AG20443 (cell line): ENCODE results near the gene RTKN2.
"Not testable (repeated sequence)": the region's sequence is repeated elsewhere in the genome, so short reads cannot be mapped to it uniquely, and the experiment has no call there.

Experiments used
- DNase-seq: peaks from one replicate; pipeline ENCODE4 v3.0.0; 2012; ENCODE audit warnings: low spot score, mixed read lengths

RTKN2 gene

GRCh38 chr10:62259998-62260397 lies 8.6 kb downstream of the RTKN2 start:
- no peak for DNase-seq

DNA sequence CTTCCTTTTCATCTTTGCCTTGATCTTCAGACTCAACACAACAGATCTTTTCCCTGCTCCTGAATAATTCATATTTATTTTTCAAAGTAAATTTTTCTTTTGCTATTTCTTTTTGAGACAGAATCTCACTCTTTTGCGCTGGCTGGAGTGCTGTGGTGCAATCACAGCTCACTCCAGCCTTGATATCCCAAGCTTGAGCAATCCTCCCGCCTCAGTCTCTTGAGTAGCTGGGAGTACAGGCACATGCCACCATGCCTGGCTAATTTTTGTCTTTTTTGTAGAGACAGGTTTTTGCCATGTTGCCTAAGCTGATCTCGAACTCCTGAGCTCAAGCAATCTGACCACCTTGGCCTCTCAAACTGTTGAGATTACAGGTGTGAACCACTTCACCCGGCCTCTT lies 9.2 kb downstream of the RTKN2 start:
- no peak for DNase-seq

GRCh38 chr10:62258926-62259325 lies 9.7 kb downstream of the RTKN2 start:
- no peak for DNase-seq

GRCh38 chr10:62253704-62254103 lies 14.9 kb downstream of the RTKN2 start:
- DNase-seq, result no peak

DNA sequence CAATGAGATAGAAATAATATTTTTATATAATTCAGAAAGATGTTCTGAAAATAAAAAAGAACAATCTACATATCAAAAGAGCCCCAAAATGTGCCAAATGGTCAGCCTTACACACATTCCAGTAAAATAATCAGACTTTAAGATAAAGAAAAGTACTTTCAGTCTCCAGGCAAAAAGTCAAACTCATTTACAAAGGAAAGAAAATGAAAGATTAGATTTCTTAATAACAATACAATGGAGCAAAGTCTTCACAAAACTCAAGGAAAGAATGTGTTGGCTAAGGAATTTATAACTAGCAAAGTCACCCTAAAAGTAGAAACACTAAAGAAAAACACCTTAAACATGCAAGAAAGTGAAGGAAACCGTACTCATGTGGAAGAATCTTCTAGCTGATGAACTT lies 16.6 kb downstream of the RTKN2 start:
- no peak for DNase-seq

GRCh38 chr10:62250594-62251198 lies 17.9 kb downstream of the RTKN2 start:
- no peak for DNase-seq

- no peak for DNase-seq
Measured at GRCh38 chr10:62249957-62250356, 18.7 kb downstream of the RTKN2 start.

DNA sequence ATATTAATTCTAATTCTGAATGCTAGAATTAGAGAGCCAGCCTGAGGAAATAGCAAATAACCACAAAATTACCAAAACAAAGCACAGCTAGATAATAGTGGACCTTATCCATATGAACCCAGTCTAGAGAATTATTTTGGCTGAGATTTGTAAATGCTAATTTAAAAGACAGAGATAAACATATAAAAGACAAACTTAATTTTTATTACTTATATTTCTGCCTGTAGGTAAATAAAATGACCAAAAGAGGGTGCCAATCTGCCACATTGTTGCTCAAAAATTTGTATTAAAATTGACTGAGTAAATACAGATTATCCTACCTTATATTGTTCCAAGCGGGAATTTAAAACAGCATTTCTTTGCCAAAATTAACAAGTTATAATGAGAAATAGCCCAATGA lies 20.2 kb downstream of the RTKN2 start:
- DNase-seq, result no peak

DNA sequence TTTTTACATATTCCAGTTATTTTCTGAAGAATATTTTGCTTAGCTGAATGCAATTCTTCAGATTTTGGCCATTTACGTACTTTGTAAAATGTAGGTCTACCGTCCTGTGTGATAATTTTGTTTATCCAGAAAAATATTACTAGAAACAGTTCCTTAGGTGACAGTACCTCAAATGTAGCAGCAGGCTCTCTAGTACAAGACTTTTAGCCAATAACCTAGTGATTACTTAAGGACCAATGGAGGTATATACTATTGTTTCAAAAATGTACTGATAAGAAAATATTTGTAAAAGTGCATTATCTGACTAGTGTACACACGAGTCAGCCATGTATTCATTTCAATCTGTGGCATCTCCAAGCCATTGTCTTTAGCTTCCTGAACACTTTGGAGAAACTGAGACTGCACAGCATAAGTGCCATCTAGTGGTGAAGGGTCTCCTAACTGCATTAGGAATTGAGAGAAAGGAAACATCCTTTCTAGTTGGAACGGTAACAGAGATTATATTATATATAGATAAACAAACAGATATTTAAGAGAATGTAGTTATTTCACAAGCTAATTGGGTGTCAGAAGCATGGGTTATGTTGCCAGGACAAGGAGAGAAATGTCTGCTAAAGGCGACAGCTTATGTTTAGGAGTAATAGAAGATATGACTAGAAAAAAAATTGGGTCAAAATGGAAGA lies 23.7 kb downstream of the RTKN2 start:
- peak; percentile 39 for DNase-seq

GRCh38 chr10:62244088-62244487 lies 24.6 kb downstream of the RTKN2 start:
- no peak for DNase-seq

- no peak for DNase-seq
Measured at GRCh38 chr10:62243647-62243997, 25.0 kb downstream of the RTKN2 start.

DNA sequence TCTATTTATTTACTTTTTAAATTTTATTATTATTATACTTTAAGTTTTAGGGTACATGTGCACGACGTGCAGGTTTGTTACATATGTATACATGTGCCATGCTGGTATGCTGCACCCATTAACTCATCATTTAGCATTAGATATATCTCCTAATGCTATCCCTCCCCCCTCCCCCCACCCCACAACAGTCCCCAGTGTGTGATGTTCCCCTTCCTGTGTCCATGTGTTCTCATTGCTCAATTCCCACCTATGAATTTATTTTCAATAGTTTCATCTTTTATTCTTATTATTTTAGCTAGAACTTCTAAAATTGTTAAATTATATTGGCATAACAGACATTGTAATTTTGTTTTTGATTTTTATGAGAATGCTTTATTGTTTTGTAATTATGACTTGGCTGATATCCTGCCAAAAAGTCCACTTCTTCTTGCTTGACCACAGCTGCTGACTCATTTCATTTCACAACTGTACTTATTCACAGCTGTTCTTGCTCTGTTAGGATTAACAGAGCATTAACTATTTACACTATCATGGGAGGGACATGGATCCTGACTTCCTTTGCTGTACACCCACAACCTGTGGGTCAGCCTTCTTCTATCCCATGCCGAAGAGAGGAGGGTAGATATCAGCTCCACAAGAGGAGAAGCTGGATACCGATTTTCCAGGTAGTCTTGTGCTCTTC lies 25.5 kb downstream of the RTKN2 start:
- peak; percentile 66 for DNase-seq

DNA sequence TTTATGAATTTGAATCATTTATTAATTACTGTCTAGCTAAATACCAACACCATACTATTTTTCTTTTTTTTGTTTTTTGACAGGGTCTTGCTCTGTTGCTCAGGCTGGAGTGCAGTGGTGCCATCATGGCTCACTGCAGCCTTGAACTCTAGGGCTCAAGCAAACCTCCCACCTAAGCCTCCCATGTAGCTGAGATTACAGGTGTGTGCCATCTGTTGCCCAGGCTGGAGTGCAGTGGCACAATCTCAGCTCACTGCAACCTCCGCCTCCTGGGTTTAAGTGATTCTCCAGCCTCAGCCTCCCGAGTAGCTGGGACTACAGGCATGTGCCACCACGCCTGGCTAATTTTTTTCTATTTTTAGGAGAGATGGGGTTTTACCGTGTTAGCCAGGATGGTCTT lies 27.1 kb downstream of the RTKN2 start:
- DNase-seq, result not testable (repeated sequence)

GRCh38 chr10:62239994-62240393 lies 28.6 kb downstream of the RTKN2 start:
- DNase-seq, result peak; percentile 9

DNA sequence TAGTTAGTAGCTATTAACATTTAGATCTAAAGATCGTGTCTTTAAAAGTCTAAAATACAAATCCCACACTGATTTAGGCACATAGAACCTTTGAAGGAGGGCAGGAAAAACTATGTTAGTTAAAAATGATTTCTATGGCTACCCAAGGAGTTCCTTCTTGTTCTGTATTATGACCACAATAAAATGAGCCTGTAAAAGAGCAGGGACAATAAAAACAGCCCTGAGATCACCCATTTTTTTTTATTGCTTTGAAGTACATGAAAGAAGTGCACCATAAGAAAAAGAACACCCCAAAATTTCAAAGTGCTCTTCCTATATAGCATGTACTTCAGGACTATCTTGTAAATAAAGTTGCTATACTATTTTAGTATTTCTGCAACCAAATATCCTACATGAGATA lies 29.8 kb downstream of the RTKN2 start:
- no peak for DNase-seq

GRCh38 chr10:62237966-62238365 lies 30.7 kb downstream of the RTKN2 start:
- DNase-seq, result no peak

DNA sequence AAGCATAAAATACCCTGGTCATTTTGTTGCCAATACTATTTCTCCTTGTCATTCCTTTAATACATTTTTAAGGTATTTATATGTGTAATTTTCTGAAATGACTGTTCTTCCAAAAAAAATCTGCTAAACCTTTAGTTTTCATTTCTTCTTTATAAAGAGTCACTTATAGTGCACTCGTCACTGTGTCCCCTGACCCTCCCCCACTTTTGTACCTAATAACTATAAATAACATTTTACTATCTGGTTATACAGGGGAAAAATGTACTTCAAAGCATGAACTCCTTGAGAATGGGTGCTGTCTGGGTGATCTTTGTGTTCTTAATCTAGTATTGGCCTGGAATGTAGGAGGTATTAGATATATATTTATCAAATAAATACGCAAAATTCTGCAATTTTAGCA lies 31.1 kb downstream of the RTKN2 start:
- DNase-seq, result no peak

- DNase-seq, result no peak
Measured at GRCh38 chr10:62234077-62234605, 34.5 kb downstream of the RTKN2 start.

DNA sequence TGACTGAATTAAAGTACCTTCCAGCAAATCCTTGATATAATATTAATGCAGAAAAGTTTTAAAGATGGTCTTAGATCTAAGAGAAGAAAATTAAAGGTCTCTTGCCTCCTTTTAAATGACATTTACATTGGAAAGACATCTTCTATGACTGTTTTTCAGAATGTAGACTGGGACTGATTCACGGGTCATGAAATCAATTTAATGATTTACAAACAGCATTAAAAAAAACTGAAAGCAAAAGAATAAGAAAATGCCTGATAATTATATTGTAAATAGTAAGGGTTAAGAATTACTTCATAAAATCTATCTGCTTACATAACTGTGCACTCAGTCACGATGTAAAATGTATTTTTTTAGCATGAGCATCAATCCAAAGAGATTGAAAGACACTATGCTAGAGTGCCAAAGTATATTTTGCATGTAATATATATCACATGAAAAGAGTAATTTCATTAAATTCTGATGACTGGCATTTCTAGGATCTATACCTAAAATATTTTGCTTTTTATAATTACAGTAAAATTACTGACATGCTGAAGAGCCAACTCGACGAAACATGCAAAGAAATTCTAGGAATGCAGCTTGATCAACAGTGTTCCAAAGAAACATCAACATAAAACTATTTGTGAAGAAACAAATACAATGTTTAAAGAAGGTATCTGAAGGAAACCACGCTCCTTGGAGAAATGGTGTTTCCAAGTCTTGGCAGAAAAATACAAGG lies 35.1 kb downstream of the RTKN2 start:
- no peak for DNase-seq

DNA sequence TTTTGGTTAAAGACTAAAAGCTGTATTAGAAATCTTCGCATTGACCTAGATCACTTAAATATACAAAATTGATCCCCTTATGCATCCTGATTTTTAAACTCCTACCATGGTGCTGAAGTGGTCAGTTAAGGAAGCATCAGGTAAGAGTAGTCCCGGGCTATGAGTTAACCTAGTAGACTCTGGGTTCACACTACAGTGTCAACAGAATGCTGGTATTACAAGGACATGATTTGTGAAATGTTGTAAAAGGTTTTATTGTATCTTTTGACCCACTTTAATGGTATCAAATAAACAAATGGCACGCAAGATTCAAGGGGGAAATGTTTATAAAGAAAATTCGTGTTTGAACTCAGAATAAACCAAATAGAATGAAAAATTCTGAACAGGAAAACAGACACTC lies 36.8 kb downstream of the RTKN2 start:
- no peak for DNase-seq

DNA sequence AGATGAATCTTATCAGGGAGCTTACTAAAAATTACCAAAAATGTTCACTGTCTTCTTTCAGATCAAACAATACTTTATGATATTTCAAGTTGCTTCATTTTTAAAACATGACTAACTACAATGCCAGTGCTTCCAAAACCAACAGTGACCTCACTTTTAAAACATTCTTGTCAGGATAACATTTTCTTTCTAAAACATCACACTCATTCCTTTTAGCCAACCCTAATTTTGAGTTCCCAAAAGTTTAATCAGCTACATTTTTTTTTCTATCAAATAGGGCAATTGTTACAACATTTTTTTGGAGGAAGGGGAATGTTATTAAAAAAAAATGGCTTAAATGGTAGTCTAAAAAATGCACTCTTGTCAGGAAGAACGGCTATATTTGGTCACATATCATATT lies 37.3 kb downstream of the RTKN2 start:
- peak; percentile 63 for DNase-seq

GRCh38 chr10:62230344-62231121 lies 38.1 kb downstream of the RTKN2 start:
- peak; percentile 9 for DNase-seq
